GM21367 (cell line): ENCODE data around the gene TH.

ENCODE experiments used
- ATAC-seq: cut with Tn5 transposase; IDR thresholded peaks from one replicate; pipeline ENCODE4 v1.9.1; 2021; ENCODE audit not compliant: unreplicated experiment

The TH gene

DNA sequence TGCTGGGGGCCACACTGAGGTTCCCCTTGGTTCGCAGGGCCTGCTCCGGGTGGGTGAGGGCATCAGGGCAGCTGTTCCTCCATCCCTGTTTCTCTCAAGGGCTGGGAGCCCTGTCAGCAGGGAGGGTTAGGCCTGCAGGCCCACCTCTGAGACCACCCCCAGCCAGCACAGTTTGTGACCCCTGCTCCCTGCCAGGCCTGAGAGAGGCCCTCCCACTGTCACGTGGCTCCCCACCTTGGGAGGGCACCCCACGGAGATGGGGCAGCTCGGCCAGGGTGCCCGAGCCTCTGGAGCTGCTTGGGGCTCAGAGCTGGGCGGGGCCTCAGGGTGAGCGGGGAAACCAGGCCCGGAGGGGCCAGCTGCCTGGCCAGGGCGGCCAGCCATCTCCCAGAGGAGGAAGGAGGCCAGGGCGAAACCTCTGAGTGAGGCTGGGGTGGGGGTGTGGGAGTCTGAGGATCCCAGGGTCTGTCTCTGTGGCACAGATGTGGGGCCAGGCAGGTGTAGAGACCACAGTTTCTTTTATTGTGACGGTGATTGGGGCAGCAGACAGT lies 8.1 kb downstream of the TH start:
- no peak for ATAC-seq

DNA sequence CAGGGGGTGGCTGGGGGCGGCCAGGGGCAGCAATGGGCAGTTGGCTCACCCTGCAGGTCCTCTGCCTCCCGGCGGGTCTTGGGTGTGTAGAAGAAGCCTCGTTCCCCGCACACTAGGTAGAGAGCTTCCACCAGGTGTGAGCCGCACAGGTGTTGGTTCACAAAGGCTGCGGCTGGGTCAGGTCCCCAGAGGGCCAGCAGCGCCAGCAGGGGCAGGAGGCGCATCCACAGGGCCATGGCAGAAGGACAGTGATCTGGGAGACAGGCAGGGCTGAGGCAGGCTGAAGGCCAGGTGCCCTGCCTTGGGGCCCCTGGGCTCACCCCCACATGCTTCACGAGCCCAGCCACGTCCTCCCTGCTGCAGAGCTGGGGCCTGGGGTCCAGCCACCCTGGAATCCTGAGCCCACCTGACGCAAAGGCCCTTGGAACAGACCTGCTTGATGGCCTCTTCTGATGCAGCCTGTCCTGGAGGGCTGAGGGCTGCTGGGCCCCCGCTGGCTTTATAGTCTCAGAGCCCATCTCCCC lies 10.8 kb downstream of the TH start, which contains the start of gene INS:
INS (minus strand) TSS at position 474 of the 524 bp plus-strand sequence; CDS start at position 236, 238 bp downstream.
- no peak for ATAC-seq

DNA sequence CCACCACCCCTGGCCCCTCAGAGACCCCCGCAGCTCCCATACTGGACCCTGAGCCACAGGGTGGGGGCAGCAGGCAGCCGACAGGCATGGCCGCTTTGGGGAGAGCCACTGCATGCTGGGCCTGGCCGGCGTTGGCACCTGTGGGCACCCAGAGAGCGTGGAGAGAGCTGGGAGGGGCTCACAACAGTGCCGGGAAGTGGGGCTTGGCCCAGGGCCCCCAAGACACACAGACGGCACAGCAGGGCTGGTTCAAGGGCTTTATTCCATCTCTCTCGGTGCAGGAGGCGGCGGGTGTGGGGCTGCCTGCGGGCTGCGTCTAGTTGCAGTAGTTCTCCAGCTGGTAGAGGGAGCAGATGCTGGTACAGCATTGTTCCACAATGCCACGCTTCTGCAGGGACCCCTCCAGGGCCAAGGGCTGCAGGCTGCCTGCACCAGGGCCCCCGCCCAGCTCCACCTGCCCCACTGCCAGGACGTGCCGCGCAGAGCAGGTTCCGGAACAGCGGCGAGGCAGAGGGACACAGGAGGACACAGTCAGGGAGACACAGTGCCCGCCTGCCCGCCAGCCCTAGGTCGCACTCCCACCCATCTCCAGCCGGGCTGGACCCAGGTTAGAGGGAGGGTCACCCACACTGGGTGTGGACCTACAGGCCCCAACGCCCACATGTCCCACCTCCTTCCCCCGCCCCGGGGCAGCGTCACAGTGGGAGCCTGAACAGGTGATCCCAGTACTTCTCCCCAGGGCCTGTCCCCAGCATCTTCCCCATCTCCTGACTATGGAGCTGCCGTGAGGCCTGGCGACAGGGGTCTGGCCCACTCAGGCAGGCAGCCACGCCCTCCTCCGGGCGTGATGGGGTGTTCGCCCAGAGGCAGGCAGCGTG lies 11.8 kb downstream of the TH start:
- no peak for ATAC-seq

DNA sequence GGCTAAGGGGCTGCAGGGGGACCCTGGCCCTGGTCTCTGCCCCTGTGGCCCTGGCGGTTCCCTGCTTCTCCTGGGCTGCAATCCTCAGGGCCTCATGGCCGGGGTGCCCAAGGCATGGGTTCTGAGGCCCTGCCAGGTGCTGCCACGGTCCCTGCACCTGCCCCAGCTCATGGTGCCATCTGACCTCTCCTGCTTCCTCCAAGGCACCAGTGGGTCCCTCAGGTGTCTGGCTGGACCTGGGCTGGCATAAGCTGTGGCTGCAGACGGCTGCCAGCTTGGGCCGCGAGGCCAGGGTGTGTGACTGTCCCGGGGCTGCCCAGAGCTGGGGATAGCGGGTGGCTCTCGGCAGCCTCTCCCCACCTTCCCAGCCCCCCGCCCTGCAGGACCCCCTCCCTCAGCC lies 12.6 kb downstream of the TH start:
- ATAC-seq: no peak

DNA sequence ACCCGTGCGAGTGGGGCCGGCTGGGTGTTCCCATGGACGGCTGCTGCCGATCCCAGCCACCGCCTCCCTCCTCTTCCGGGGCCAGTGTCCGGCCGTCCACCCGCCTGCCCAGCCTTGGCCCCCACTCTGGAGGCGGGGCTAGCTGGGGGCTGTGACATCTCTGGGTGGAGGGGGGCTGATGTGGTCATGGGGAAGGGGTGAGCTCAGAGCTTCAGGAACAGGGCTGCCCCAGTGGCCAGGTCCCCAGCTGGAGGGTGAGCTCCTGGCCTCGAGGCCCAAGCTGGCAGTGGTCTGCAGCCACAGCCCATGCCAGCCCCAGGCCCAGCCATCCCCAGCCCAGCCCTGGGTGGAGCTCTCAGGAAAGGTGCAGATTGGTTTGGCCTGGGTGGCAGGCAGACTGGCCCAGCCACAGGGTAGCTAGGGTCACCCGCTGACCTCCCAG lies 13.3 kb downstream of the TH start:
- ATAC-seq: no peak

DNA sequence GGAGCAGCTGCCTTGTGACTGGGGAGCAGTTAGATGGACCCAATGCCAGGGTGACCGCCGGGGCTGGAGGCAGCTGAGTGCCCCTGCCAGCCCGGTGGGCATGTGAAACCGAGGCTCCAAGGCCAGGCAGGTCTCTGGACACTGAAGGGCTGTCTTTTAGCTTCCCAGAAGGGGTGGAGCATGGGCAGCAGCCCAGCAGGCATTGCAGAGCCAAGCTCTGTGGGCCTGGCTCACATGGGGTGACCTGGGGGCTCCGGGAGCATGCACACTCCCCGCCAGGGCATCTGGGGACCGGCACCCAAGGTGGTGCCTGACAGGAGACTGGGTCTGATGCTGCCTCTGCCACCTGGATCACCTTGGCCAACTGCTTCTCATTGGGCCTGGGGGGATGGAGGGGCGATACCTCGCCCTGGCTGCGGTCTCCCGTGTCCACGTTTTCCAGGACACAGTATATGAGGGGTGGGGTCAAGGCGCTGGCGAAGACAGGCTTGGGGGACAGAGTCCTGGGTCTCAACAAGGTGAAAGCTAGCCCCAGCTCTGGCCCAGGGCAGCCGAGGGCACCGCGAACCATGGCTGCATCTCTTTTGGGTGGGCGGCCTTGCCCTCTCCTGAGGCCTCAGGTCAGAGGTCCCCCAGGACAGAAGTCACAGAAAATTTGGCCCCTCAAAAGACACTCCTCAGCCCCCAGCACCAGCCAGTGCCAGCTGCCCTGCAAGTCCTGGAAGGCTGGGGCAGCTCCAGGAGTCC lies 14.1 kb downstream of the TH start:
- ATAC-seq: no peak

DNA sequence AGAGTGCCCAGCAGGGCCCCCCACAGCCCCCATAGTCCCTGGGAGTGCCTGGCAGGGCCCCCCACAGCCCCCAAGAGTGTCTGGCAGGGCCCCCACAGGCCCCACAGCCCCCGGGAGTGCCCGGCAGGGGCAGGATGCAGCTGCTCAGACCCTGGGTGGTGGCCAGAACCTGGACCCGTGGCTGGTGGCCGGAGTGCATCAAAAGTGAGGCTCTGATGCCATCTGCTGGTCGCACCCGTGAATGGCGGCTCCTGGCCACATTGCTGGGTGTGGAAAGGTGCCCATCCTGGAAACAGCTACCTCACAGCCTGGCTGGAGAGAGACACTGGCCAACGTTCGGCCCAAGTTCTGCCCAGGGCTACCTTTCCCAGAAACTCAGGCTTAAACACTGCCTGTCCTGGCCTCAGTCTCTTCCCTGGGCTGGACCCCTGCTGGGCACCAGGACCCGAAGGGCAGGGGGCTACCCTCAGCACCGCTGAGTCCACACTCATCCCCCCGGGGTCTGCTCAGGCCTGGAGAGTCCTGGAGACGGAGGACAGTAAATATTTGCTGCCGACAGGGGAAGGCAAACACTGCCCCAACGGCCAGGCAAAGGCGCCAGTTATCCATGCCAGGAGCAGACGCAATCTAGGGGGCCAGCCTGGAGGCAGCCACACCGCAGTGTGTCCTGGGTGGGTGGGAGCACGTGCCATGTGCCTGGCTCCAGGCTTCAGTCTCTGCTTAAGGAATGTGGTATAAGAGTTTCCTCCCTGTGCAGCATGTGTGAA lies 15.0 kb downstream of the TH start:
- ATAC-seq: no peak

DNA sequence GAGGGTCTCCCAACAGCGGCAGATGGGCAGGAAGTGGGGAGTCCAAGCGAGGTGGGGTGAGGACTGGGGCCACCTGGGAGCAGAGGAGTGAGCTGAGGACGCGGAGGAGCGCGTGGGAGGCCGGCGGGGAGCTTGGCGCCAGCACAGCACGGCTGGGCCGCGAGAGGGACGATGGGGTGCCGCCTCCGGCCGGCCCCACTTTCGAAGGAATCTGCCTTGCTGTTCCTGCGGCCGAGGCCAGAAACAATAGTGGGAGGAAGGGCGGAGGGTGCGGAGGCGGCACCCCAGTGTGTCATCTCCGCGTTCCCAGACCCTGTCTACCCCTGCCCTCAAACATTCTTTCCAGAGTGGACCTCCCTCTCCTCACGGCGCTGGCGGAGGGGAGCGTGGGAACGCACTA lies 16.1 kb downstream of the TH start:
- no peak for ATAC-seq

DNA sequence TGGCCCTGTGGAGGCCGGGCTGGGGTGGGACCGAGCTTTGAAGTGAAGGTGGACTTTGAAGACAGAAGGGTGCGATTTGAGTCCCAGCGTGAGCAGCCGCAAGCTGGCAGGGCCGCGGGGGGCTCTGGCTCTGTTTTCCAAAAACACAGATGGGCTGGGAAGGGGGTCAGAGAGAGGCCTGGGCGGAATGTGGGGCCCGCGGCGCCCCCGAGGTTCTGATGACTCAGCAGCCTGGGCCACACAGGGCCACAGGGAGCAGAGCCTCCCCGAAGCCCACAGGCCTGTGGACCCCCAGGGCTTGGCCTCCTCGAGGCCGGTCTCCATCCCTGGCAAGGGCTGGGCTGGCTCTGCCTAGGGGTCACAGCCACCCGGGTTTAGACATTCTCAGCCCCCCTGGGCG lies 16.7 kb downstream of the TH start:
- no peak for ATAC-seq

DNA sequence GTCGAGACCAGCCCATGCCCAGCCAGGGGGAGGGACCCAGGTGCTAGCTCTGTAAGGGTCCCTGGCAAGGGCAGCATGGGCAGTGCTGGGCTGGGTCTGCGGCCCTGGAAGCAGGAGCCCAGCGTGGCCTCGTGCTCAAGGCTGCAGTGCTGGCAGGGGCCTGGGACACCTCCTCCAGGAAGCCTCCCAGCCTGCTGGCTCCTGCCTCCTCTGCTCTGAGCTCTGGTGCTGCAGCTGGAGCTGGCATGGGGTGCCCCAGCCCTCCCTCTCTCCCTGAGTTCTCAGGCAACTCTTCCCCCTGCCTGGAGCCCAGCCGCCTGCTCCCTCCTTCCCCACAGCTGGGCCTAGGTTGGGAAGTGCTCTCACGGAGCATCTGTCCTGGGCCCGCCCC lies 17.4 kb downstream of the TH start:
- no peak for ATAC-seq

DNA sequence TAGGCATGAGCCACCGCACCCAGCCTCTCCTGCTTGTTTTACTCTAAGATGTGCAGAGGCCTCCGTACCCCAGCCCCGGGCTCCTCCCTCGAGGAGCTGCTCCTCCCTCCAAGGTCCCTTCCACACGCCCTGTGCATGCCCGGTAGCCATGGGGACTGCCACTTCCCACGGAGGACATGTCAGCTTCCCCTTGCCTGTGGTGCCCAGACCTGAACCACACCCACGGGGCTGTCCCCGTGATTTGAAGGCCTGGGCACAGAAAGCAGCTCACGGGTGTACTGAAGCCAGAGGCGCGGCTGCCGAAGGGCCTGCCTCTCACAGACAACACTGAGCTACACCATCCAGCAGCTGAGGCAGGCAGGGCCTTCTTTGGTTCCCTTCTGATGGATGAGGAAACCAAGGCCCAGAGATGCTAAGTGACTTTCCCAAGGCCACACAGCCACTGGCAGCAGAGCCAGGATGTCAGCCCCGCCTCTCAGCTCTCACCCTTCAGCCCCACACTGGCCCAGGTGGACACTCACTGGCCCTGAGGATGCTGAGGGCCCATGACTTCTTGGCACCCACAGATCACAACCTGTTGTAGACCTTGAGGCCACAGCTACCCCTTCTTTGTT lies 17.9 kb downstream of the TH start:
- no peak for ATAC-seq

DNA sequence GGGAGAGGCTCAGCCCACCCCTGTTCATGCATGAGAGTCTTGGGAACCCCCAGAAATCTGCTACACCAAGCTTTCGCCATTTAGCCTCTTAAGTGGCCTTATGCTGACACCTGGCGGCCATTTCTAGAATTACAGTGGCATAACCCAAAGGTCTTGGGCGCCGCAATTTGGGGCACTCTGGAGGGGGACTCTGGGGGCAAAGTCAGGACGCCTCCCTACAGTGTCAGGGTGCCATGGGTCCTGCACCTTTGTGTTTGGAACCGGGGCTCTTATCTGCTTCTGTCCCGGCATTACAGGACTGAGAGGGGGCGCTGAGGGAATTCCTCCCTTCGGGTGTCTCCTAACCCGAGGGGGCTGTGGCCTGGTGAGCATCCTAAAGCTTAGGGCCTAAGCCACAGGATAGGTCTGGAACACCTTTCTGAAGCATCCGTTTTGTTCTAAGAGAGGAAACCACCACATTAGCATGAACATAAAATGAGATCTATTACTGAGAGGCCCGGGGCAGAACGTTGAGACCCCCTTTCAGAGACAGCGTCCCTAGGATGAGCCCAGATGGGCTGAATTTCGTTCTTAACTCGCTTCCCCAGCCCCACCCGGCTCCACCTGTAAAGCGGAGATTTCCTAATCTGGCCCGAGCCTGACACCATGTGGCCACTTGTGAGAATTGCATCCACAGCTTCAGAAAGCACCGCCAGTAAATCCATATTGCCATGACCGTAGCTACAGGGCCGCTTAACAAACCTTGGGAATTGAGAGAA lies 19.9 kb downstream of the TH start:
- ATAC-seq: no peak

DNA sequence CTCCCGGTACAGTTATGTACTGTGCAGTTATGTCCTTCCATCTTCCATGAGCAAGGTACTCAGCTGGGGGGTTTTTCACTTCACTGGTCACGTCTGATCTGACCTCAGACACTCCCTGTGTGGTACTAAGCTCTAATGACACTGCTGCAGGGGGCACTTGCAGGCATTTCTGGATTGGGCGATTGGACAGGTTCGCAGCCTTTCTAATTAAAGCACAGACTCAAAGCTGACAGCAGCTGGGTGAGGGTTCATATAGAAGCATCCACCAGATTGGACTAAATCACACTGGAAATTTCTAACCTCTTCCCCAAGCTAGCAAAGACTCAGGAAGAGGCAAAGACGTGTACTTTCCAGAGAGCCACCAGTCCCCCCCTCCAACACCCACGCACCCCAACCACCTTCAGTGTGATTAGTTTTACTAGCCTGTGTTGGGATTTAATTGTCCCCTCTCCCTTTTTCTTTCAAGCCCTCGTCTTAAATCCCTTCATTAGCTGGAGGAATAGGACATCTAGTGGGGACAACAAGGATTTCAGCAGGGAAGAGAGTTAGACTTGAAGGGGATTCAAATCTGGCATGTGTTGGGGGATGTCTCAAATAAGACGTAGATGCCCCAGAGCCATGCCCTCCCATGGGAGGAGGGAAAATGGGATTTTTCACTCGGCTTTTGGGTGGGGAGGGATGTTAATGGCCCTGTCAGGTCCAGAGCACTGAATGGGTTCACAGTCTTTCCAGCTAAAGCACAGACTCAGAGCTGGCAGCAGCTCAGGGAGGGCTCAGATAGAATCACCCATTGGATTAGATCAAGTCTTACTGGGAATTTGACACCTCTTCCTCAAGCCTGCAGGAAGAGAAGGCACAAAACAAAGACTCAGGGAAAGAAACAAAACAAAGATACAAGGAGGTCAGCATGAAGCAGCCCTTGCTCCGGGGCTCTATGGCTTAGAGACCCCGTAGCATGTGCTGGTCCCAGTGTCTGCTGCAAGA lies 21.5 kb downstream of the TH start:
- no peak for ATAC-seq

DNA sequence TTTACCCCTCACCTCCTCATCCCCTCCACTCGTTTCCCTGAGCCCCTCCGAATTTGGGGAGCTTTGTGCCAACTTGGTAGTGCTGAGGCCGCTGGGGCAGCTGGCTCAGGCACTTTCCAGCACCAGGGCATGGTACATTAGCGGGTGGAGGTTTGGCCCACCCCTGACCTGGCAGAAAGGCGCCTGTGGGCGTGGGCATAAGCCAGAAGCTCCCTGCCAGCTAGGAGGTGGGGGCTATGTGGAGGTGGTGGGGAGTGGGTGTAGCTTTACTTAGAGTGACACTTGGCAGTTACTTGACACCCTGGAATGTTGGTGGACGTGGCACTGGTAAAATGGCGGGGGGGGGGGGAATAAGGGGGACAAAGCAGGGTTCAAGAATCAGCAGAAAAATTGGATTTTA lies 22.2 kb downstream of the TH start:
- no peak for ATAC-seq

DNA sequence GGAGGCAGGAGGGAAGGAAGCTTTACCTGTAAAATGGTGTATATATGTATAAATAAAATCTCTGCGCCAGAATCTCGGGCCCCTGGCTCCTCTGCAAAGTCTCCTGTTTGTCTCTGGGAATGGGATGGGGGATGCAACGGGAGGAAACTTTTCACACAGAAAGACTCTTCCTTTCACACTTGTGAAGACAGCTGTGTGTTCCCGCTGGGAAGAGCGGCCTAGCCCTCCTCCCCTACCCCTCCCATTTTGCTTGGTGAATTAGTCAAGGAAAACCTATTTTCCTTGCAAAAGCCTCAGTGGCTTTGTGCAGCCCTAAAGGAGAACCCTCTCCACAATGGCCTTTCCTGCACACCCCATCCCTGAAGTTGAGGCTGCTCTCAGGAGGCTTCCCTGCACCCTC lies 23.0 kb downstream of the TH start:
- no peak for ATAC-seq

DNA sequence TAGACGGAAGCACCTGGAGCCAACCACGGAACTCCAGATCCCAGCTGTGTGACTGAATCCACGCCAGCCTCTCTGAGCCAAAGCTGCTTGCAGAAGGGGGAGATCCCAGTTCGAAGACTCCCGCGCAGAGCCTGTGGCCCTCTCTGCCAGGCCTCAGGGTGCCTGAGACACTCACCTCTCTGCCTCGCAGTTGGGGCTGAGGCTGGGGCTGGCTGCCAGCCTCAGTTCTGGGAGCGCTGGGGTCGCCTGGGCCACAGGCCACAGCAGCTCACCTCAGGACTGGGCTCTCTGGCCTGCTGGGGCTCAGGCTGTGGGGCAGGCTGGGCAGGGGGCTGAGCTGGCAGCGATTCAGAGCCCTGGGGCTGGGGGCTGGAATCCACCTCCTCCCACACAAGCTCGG lies 24.2 kb downstream of the TH start:
- ATAC-seq: no peak

DNA sequence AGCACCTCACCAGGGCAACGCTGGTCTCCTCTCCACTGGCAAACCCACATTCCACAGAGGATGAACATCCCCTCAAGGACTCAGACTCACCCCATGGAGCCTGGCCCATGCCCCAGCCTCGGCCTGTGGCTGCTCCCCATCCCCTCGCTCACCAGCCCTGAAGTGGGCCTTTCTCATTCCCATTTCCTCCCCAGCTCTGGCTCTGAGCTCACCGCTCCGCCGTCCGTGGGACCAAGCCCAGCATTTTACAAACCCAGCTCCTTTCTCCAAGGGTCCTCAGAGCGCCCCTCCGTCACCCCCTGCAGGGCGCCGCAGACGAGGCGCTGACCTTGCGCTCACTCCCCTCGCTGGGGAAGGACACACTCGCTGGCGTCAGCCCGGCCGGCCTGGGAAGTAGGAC lies 25.6 kb downstream of the TH start:
- no peak for ATAC-seq

DNA sequence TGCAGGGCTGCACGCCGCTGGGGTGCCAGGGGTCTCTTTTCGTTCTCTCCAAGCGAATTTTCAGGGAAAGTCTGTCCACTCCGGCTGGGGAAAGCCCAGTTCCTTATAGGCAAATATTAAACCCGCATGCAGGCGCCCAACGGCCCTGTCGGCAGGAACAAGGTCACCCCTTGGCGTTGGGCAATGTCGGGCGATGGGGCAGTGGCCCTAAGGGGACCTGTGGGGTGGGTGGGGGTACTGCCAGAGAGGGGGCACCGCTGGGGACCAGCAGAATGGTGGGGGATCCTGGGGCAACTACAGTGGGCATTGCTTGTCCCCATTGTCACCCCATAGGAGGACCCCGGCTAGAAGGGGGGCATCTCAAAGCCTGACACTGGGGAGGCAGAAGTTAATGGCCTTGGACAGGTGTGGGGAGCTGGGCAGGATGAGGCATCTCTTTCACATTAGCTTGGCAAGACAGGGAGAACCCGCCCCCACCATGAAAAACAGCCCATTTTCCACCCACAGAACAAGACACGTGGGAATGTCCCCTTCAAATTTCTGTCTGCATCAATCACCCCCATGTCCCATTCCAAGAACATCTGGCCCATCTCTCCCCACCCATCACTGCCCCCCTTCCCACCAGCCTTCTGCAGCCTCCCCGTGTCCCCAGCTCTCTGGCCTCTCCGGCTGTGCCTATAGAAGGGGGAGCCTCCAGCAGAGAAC lies 26.9 kb downstream of the TH start:
- no peak for ATAC-seq
